GM12872 (cell line): ENCODE measurements around the gene CEBPZOS.
A peak's percentile ranks its signal among the peaks of the same experiment; 100 is the strongest.

Source experiments
- CTCF ChIP-seq: IDR thresholded peaks from 3 replicates; pipeline ENCODE4 v1.5.1; 2011; ENCODE audit warnings: low read depth, mild to moderate bottlenecking, low read length, moderate library complexity; ENCODE audit not compliant: insufficient read depth

The CEBPZOS gene

GRCh38 chr2:37156857-37157714 is 39.2 kb upstream of the CEBPZOS start, which contains the start of gene EIF2AK2:
EIF2AK2 (minus strand) TSS chr2:37156980; CDS start chr2:37147806, 9,174 bp downstream.
- no peak for TF ChIP-seq CTCF

DNA sequence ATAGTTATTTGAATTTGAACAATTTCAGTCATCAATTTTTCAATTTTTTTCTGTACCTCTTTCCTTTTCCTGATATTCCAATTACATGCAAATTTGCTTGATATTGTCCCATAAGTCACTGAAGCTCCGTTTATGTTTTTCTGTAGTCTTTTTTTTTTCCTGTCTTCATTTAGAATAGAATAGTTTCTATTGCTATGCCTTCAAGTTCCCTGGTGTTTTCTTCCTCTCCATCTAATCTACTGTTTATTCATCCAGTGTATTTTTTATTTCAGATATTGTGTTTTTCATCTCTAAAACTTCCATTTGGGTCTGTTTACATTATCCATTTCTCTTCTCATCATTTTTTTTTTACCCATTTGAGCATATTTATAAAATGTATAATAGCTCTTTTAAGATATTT is 31.5 kb upstream of the CEBPZOS start:
- no peak for TF ChIP-seq CTCF

DNA sequence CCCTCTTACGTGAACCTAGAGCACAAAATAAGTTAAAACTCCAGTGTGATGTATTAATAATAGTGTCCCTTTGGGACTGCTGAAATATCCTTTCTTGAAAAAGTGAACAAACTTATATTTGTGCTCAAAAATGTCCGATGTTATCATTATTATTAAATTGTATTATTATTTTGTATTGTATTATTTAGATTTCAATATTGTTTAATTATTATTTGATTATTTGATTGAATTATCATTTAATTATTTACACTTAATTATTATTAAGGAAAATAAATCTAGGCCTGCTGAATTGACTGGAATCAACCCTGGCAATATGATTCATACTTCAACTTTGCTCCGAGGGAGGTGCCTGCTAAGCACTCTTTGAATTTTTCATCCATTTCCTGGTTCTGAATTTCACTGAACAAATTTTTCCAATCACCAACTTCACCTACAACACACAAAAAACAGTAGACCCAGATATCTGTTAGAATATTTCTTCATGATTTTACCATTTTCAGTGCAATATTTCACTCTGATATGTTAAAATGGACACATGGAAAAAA is 28.6 kb upstream of the CEBPZOS start:
- no peak for TF ChIP-seq CTCF

DNA sequence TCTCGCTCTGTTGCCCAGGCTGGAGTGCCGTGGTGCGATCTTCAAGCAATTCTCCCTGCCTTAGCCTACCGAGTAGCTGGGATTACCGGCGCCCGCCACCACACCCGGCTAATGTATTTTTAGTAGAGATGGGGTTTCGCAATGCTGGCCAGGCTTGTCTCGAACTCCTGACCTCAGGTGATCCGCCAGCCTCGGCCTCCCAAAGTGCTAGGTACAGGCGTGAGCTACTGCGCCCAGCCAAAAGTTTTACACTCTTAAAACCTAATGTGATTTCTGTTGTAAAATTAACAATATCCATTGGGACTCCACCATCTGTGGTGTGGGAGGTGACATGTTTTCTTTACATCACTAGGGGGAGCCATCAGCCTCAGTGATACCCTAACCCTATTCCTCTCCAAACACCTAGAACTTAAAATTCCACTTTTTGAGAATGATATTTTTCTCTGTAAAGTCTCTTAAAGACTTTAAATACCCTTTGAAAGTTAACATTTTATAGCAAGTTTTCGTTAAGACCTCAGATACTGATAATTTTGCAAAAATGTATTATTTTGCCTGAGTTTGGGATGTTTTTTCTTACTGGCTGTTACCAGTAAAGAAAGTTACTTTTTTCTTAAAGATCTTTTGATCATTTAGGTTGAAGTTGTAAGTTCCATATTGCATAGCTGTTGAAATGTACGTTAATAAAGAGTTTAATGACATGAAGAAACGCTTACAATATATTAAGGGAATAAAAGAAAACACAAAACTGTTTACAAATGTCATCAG is 27.9 kb upstream of the CEBPZOS start:
- peak; percentile 74 for TF ChIP-seq CTCF

GRCh38 chr2:37171624-37171950 is 24.7 kb upstream of the CEBPZOS start:
- TF ChIP-seq CTCF = no peak

- no peak for TF ChIP-seq CTCF
Measured at GRCh38 chr2:37173741-37174140, 22.6 kb upstream of the CEBPZOS start.

DNA sequence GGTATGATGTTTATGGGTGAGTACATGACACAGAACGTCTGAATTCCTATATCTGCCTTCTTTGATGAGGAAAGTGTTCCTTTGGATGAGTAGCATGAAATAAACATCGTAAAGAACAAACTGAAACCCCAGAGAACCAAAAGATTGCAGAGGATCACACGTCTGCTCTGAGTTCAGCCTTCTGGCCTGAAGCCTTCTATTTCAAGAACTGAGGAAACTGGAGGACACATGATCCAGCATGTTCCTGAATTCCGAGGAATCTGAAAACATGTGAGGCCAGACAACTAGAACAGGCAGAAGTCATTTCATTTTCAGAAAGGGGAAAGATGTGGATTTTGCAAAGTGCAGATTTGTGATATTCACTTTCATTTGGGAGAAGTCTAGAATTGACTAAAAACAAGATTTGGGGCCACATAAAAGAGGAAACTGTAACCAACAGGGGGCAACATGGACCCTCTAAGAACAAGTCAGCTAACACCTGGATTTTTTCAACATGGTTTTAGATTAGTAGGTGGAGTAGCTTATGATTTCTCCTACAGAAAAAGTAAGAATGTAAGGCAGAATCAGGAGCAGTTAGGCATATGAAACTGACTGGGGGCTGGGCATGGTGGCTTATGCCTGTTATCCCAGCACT is 16.2 kb upstream of the CEBPZOS start:
- TF ChIP-seq CTCF = 0 out of 3 replicates have a peak, but pooled peaks have one; percentile 13
